HEK293 (cell line): ENCODE measurements around the gene PTBP2.

Experiments
- HOXA7 ChIP-seq: sonication (generic); formaldehyde crosslinking; IDR thresholded peaks from 2 replicates; pipeline ENCODE4 v1.8.1; 2022; ENCODE audit warnings: missing genetic modification reagents, borderline replicate concordance
- KLF16 ChIP-seq: fragments of 450-650 bp; formaldehyde crosslinking; IDR thresholded peaks from 2 replicates; pipeline ENCODE4 v1.5.1; 2017; ENCODE audit warnings: missing biosample characterization, missing genetic modification characterization
- ZNF274 ChIP-seq, 2 experiments: fragments of 200-500 bp in 1 of 2; fragments of 450-650 bp in 1 of 2; sonication (Bioruptor generic) in 1 of 2; formaldehyde crosslinking in 1 of 2; IDR thresholded peaks; 2 replicates each; pipeline versions ENCODE4 v1.5.1 to v1.6.1; 2014 to 2016; ENCODE audit warnings: borderline replicate concordance in 1 of 2, inconsistent platforms in 1 of 2, low read length in 1 of 2, missing biosample characterization in 1 of 2, missing genetic modification characterization in 1 of 2
- ZNF664 ChIP-seq: fragments of 450-650 bp; formaldehyde crosslinking; IDR thresholded peaks from 2 replicates; pipeline ENCODE4 v1.5.1; 2016; ENCODE audit warnings: missing biosample characterization, missing genetic modification characterization
- TF ChIP-seq, protein P1 (sequence below): fragments of 450-650 bp; formaldehyde crosslinking; IDR thresholded peaks from 2 replicates; pipeline ENCODE4 v1.5.1; 2016; ENCODE audit warnings: missing biosample characterization, missing genetic modification characterization
- TF ChIP-seq, protein P2 (sequence below): fragments of 450-650 bp; formaldehyde crosslinking; IDR thresholded peaks from 2 replicates; pipeline ENCODE4 v1.5.1; 2016; ENCODE audit warnings: missing biosample characterization, missing genetic modification characterization

DNA sequence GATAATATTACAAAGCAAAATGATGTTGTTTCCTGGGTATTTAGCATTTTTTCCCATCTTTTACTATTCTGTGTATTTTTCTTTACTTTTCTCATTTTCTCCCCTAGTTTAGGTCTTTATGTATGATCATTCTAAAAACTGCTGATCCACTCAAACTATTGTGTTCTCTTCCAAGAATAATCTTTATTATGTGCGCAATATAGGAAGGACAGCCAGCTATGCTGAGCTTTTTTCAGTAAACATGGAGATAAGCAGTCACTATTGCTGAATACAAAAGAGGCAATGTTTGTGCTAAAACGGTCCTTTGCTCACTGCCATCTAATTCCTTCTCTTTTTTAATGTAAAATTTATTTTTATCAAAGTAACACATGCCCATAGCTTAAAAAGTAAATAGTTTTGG lies 6.7 kb upstream of the PTBP2 start:
- TF ChIP-seq ZNF664 (tag by site-specific recombination) (no peak), HOXA7 (CRISPR knock-in tag) (no peak), KLF16 (tag by site-specific recombination) (no peak), ZNF274 (IDR thresholded peaks at IDR 0.05; ENCODE audit: low read length) (no peak), ZNF274 (tag by site-specific recombination; IDR thresholded peaks at IDR 0.05; ENCODE audit: borderline replicate concordance) (no peak)
- TF ChIP-seq, protein P1, sequence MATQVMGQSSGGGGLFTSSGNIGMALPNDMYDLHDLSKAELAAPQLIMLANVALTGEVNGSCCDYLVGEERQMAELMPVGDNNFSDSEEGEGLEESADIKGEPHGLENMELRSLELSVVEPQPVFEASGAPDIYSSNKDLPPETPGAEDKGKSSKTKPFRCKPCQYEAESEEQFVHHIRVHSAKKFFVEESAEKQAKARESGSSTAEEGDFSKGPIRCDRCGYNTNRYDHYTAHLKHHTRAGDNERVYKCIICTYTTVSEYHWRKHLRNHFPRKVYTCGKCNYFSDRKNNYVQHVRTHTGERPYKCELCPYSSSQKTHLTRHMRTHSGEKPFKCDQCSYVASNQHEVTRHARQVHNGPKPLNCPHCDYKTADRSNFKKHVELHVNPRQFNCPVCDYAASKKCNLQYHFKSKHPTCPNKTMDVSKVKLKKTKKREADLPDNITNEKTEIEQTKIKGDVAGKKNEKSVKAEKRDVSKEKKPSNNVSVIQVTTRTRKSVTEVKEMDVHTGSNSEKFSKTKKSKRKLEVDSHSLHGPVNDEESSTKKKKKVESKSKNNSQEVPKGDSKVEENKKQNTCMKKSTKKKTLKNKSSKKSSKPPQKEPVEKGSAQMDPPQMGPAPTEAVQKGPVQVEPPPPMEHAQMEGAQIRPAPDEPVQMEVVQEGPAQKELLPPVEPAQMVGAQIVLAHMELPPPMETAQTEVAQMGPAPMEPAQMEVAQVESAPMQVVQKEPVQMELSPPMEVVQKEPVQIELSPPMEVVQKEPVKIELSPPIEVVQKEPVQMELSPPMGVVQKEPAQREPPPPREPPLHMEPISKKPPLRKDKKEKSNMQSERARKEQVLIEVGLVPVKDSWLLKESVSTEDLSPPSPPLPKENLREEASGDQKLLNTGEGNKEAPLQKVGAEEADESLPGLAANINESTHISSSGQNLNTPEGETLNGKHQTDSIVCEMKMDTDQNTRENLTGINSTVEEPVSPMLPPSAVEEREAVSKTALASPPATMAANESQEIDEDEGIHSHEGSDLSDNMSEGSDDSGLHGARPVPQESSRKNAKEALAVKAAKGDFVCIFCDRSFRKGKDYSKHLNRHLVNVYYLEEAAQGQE (tag by site-specific recombination): no peak
- TF ChIP-seq, protein P2, sequence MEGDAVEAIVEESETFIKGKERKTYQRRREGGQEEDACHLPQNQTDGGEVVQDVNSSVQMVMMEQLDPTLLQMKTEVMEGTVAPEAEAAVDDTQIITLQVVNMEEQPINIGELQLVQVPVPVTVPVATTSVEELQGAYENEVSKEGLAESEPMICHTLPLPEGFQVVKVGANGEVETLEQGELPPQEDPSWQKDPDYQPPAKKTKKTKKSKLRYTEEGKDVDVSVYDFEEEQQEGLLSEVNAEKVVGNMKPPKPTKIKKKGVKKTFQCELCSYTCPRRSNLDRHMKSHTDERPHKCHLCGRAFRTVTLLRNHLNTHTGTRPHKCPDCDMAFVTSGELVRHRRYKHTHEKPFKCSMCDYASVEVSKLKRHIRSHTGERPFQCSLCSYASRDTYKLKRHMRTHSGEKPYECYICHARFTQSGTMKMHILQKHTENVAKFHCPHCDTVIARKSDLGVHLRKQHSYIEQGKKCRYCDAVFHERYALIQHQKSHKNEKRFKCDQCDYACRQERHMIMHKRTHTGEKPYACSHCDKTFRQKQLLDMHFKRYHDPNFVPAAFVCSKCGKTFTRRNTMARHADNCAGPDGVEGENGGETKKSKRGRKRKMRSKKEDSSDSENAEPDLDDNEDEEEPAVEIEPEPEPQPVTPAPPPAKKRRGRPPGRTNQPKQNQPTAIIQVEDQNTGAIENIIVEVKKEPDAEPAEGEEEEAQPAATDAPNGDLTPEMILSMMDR (tag by site-specific recombination): no peak
